Measurements from ENCODE around the gene NUP210L. TPM values are rescaled to one million over a fixed set of nuclear protein-coding genes. Genes with fewer than 3 reads are reported as not detected.
"Not testable (repeated sequence)": the region's sequence is repeated elsewhere in the genome, so short reads cannot be mapped to it uniquely, and the experiment has no call there.

NUP210L gene
- total RNA-seq, 1 donor from 2014 or later, result 0.04 TPM

GRCh38 chr1:154142358-154142757 lies 12.5 kb downstream of the NUP210L start:
- DNase-seq (ENCODE audit: low spot score in 2 of 2, unreplicated experiment in 2 of 2), result no peak
- H3K4me3 Mint-ChIP-seq, result no peak overlapping the region
- no peak overlapping the region for H3K27ac Mint-ChIP-seq
- H3K27me3 Mint-ChIP-seq (ENCODE audit: low read depth), result no peaks in the 10 kb centered on the region
- TF ChIP-seq CTCF (IDR thresholded peaks at IDR 0.05; ENCODE audit: unreplicated experiment), result no peak
- peaks cover 5% of the 10 kb centered on the region for H3K4me1 Mint-ChIP-seq
- no peaks in the 10 kb centered on the region for H3K36me3 Mint-ChIP-seq
- no peaks in the 10 kb centered on the region for H3K9me3 Mint-ChIP-seq

- TF ChIP-seq CTCF (IDR thresholded peaks at IDR 0.05; ENCODE audit: unreplicated experiment), result no peak
Observed at GRCh38 chr1:154141240-154141639, 13.6 kb downstream of the NUP210L start.

GRCh38 chr1:154137888-154138287 lies 17.0 kb downstream of the NUP210L start:
- Mint-ChIP-seq H3K27ac (no peak overlapping the region), H3K4me3 (no peak overlapping the region), H3K27me3 (ENCODE audit: low read depth) (no peaks in the 10 kb centered on the region), H3K36me3 (no peaks in the 10 kb centered on the region), H3K4me1 (peaks cover 5% of the 10 kb centered on the region), H3K9me3 (no peaks in the 10 kb centered on the region)
- no peak for DNase-seq (ENCODE audit: low spot score in 2 of 2, unreplicated experiment in 2 of 2)
- no peak for TF ChIP-seq CTCF (IDR thresholded peaks at IDR 0.05; ENCODE audit: unreplicated experiment)

More at GRCh38 chr1:154141240-154141639, 13.6 kb downstream of the NUP210L start:
- Mint-ChIP-seq H3K27ac (no peak overlapping the region), H3K4me1 (peaks cover 5% of the 10 kb centered on the region), H3K4me3 (no peak overlapping the region), H3K9me3 (no peaks in the 10 kb centered on the region), H3K27me3 (ENCODE audit: low read depth) (no peaks in the 10 kb centered on the region), H3K36me3 (no peaks in the 10 kb centered on the region)
- no peak for DNase-seq (ENCODE audit: low spot score in 2 of 2, unreplicated experiment in 2 of 2)

GRCh38 chr1:154133256-154133655 lies 21.6 kb downstream of the NUP210L start:
- Mint-ChIP-seq H3K27ac (no peak overlapping the region), H3K4me1 (no peaks in the 10 kb centered on the region), H3K27me3 (ENCODE audit: low read depth) (no peaks in the 10 kb centered on the region), H3K36me3 (no peaks in the 10 kb centered on the region), H3K9me3 (no peaks in the 10 kb centered on the region), H3K4me3 (no peak overlapping the region)
- no peak for DNase-seq (ENCODE audit: low spot score in 2 of 2, unreplicated experiment in 2 of 2)
- no peak for TF ChIP-seq CTCF (IDR thresholded peaks at IDR 0.05; ENCODE audit: unreplicated experiment)

GRCh38 chr1:154129391-154129970 lies 25.4 kb downstream of the NUP210L start:
- DNase-seq (ENCODE audit: low spot score in 2 of 2, unreplicated experiment in 2 of 2), result no peak
- no peak for TF ChIP-seq CTCF (IDR thresholded peaks at IDR 0.05; ENCODE audit: unreplicated experiment)
- peaks cover 5% of the 10 kb centered on the region for H3K27me3 Mint-ChIP-seq (ENCODE audit: low read depth)
- H3K4me1 Mint-ChIP-seq, result no peaks in the 10 kb centered on the region
- H3K36me3 Mint-ChIP-seq, result no peaks in the 10 kb centered on the region
- H3K9me3 Mint-ChIP-seq, result no peaks in the 10 kb centered on the region
- no peak overlapping the region for H3K4me3 Mint-ChIP-seq
- H3K27ac Mint-ChIP-seq, result no peak overlapping the region

GRCh38 chr1:154123205-154123604 lies 31.7 kb downstream of the NUP210L start:
- not testable (repeated sequence) for DNase-seq (ENCODE audit: low spot score in 2 of 2, unreplicated experiment in 2 of 2); H3K4me1 Mint-ChIP-seq; H3K36me3 Mint-ChIP-seq; H3K4me3 Mint-ChIP-seq; H3K27ac Mint-ChIP-seq; H3K9me3 Mint-ChIP-seq; H3K27me3 Mint-ChIP-seq (ENCODE audit: low read depth)

All from mesothelial cell of epicardium (in vitro differentiated cells).